GM23338 (cell line): ENCODE results near the gene PRDM10.

Experiments
- CREB1 ChIP-seq: fragments of 250-450 bp; sonication (Bioruptor Pico); IDR thresholded peaks from 2 replicates; pipeline ENCODE4 v1.5.0; 2020; ENCODE audit warnings: low read depth, mild to moderate bottlenecking, moderate library complexity
- CTCF ChIP-seq, 2 experiments: fragments of 200-600 bp in 1 of 2; sonication (generic) in 1 of 2; conservative IDR thresholded peaks; 2 replicates each; pipeline versions ENCODE4 v1.5.1 to v1.6.1; 2016 to 2017; ENCODE audit warnings: antibody characterized with exemption in 2 of 2, low read depth in 2 of 2, mild to moderate bottlenecking in 2 of 2, moderate library complexity in 1 of 2
- ETS1 ChIP-seq: IDR thresholded peaks from 2 replicates; pipeline ENCODE4 v1.6.1; 2016; ENCODE audit warnings: antibody characterized with exemption
- EZH2 ChIP-seq: fragments of 200-600 bp; sonication (generic); IDR thresholded peaks from one replicate; pipeline ENCODE4 v1.8.0; 2017; ENCODE audit warnings: antibody characterized with exemption, mild to moderate bottlenecking, low read depth; ENCODE audit not compliant: unreplicated experiment
- EZH2phosphoT487 ChIP-seq: fragments of 200-600 bp; sonication (generic); IDR thresholded peaks from one replicate; pipeline ENCODE4 v1.8.1; 2018; ENCODE audit warnings: antibody characterized with exemption; ENCODE audit not compliant: unreplicated experiment
- JUNB ChIP-seq: IDR thresholded peaks from one replicate; pipeline ENCODE4 v1.6.1; 2016; ENCODE audit warnings: antibody characterized with exemption; ENCODE audit not compliant: unreplicated experiment
- NANOG ChIP-seq: IDR thresholded peaks from 2 replicates; pipeline ENCODE4 v1.6.1; 2016; ENCODE audit warnings: antibody characterized with exemption, borderline replicate concordance
- POLR2AphosphoS5 ChIP-seq: IDR thresholded peaks from 2 replicates; pipeline ENCODE4 v1.6.1; 2016; ENCODE audit warnings: antibody characterized with exemption, low read depth
- REST ChIP-seq: IDR thresholded peaks from one replicate; pipeline ENCODE4 v1.6.1; 2018; ENCODE audit warnings: antibody characterized with exemption; ENCODE audit not compliant: unreplicated experiment
- STAT1 ChIP-seq: IDR thresholded peaks from one replicate; pipeline ENCODE4 v1.6.1; 2016; ENCODE audit warnings: antibody characterized with exemption; ENCODE audit not compliant: unreplicated experiment
- ZNF114 ChIP-seq: fragments of 250-450 bp; sonication (Bioruptor Pico); IDR thresholded peaks from 2 replicates; pipeline ENCODE4 v1.5.0; 2020; ENCODE audit warnings: mild to moderate bottlenecking, moderate library complexity
- ZNF331 ChIP-seq: fragments of 250-450 bp; sonication (Bioruptor Pico); IDR thresholded peaks from 2 replicates; pipeline ENCODE4 v1.5.0; 2020; ENCODE audit warnings: low read depth, mild to moderate bottlenecking, moderate library complexity
- ZNF462 ChIP-seq: fragments of 250-450 bp; sonication (Bioruptor Pico); IDR thresholded peaks from 2 replicates; pipeline ENCODE4 v1.5.0; 2020; ENCODE audit warnings: mild to moderate bottlenecking, moderate library complexity

GRCh38 chr11:129995163-129995562 is 7.5 kb downstream of the PRDM10 start:
- no peak for TF ChIP-seq JUNB
- TF ChIP-seq CTCF (conservative IDR thresholded peaks at IDR 0.05; ENCODE audit: low read depth in 2 of 2), result no peak
- TF ChIP-seq EZH2, result no peak
- TF ChIP-seq REST, result no peak
- TF ChIP-seq STAT1, result no peak
- no peak for TF ChIP-seq CREB1 (CRISPR knock-in tag)
- TF ChIP-seq POLR2AphosphoS5, result no peak
- TF ChIP-seq EZH2phosphoT487, result no peak
- TF ChIP-seq ETS1, result no peak
- TF ChIP-seq NANOG, result no peak
- no peak for TF ChIP-seq ZNF462
- no peak for TF ChIP-seq ZNF331 (CRISPR knock-in tag)
- TF ChIP-seq ZNF114 (CRISPR knock-in tag), result no peak
